PFSK-1 (cell line): ENCODE measurements around the gene CNFN.

Source experiments
- FOXP2 ChIP-seq: optimal IDR thresholded peaks from 2 replicates; pipeline ENCODE3; 2011; ENCODE audit warnings: borderline replicate concordance, control low read depth, inconsistent platforms; ENCODE audit not compliant: insufficient read depth; ENCODE audit errors: extremely low read length, extremely low read depth
- POLR2AphosphoS5 ChIP-seq: IDR thresholded peaks from 2 replicates; pipeline ENCODE4 v1.6.1; 2012; ENCODE audit warnings: low read depth, mild to moderate bottlenecking, control low read depth, low read length, moderate library complexity
- SIN3A ChIP-seq: IDR thresholded peaks from 2 replicates; pipeline ENCODE4 v1.6.1; 2012; ENCODE audit warnings: mild to moderate bottlenecking, low read length, moderate library complexity, borderline replicate concordance; ENCODE audit not compliant: insufficient read depth
- TAF1 ChIP-seq: IDR thresholded peaks from 2 replicates; pipeline ENCODE4 v1.6.1; 2012; ENCODE audit warnings: low read length, control low read depth, borderline replicate concordance; ENCODE audit not compliant: insufficient read depth
- TF ChIP-seq, protein P1 (sequence below), 2 experiments: IDR thresholded peaks; 2 replicates each; pipeline versions ENCODE4 v1.6.1 to v1.8.0; 2011 to 2012; ENCODE audit warnings: low read depth in 2 of 2, low read length in 2 of 2, control low read depth in 1 of 2, inconsistent platforms in 1 of 2, mild to moderate bottlenecking in 1 of 2, moderate library complexity in 1 of 2; ENCODE audit not compliant: insufficient read depth in 1 of 2

DNA sequence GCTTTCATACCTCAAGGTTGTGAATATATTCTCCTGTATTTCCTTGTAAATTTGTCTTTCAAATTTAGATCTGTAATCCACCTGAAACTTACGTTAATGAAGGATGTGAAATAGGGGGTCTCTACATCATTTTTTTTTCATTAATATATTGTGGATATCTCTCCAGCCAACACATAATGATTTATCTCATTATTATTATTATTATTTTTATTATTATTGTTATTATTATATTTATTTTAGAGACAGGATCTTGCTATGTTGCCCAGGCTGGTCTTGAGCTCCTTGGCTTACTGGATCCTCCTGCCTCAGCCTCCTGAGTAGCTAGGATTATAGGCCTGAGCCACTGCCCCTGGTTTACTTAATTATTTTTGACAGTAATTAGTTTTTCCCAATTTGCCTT is 41.4 kb upstream of the CNFN start:
- TF ChIP-seq POLR2AphosphoS5 (no peak), SIN3A (no peak), TAF1 (no peak), FOXP2 (no peak)
- TF ChIP-seq, protein P1, sequence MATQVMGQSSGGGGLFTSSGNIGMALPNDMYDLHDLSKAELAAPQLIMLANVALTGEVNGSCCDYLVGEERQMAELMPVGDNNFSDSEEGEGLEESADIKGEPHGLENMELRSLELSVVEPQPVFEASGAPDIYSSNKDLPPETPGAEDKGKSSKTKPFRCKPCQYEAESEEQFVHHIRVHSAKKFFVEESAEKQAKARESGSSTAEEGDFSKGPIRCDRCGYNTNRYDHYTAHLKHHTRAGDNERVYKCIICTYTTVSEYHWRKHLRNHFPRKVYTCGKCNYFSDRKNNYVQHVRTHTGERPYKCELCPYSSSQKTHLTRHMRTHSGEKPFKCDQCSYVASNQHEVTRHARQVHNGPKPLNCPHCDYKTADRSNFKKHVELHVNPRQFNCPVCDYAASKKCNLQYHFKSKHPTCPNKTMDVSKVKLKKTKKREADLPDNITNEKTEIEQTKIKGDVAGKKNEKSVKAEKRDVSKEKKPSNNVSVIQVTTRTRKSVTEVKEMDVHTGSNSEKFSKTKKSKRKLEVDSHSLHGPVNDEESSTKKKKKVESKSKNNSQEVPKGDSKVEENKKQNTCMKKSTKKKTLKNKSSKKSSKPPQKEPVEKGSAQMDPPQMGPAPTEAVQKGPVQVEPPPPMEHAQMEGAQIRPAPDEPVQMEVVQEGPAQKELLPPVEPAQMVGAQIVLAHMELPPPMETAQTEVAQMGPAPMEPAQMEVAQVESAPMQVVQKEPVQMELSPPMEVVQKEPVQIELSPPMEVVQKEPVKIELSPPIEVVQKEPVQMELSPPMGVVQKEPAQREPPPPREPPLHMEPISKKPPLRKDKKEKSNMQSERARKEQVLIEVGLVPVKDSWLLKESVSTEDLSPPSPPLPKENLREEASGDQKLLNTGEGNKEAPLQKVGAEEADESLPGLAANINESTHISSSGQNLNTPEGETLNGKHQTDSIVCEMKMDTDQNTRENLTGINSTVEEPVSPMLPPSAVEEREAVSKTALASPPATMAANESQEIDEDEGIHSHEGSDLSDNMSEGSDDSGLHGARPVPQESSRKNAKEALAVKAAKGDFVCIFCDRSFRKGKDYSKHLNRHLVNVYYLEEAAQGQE (IDR thresholded peaks at IDR 0.05; ENCODE audit: insufficient read depth in 1 of 2, low read depth in 2 of 2, low read length in 2 of 2), result no peak
